GM15510 (cell line): Measurements from ENCODE around the gene RGL1.

ENCODE experiments used
- POLR2A ChIP-seq: IDR thresholded peaks from 3 replicates; pipeline ENCODE4 v1.6.1; 2011; ENCODE audit warnings: borderline replicate concordance; ENCODE audit not compliant: insufficient read length; ENCODE audit errors: extremely low read depth

Gene RGL1

DNA sequence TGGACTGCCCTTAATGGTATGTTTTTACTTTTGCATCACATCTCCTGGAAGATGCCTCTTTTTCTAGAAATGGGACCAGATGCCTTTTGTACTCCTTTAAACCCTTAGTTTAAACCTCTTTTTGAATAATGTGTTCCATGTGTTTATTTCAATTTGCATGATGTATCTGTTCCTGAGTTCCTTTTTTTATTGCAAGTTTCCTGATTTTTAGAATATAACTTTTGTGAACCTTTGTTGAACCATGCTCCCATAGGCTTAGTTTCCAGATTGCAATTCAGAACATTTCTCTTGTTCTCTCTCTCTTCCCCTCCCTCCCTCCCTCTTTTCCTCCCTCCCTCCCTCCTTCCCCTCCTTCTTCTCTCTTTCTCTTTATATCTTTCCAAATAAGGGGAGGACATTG, 81.9 kb downstream of the RGL1 start:
- no peak for TF ChIP-seq POLR2A

GRCh38 chr1:183887826-183888819, 83.2 kb downstream of the RGL1 start:
- TF ChIP-seq POLR2A: no peak

DNA sequence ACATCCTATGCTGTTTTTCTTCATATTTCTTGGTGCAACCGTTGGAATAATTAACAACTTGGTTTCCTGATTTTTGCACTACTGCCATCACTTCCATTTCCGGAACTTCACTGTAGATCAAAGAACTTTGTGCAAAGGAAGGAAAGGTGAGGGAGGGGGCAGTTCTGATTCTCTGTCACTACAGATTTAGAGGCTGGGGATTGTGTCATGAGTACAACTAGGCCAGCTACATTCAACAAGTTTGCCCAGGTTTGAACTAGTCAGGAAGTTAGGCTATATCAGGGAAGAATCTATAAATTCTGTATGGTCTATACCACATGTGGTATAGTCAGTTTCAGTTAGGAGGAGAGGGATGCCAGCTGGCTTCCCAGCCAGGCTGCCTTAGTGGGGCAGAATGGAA, 84.2 kb downstream of the RGL1 start:
- no peak for TF ChIP-seq POLR2A

DNA sequence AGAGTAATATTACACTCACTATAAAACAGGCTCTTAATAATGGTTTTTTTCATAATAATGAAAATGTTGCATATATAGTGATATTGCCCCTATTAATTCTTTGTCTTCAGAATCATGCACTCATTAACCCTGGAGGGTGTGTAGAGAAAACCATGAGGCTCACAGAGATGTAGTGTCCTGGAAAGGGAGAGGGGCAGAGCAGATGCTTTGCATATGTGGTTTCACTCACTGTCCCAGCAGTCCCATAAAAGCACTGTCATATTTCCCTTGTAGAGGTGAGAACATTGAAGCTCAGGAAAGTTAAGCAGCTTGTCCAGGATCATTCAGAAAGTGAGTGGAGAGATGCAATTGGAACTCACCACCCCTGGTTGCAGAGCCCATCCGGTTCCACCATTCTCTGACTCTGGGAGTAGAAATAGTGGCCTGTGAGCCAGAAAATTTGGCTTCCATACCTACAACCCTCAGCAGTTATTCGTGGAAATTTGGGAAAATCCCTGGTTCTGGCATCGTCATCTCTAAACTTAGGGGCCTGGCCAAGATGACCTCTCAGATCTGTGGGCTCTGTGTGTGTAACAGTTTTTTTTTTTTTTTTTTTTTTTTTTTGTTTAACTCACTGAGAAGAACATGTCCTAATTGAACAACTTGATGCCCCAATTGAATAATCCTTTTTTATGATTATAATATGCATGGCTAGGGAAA, 86.4 kb downstream of the RGL1 start:
- no peak for TF ChIP-seq POLR2A

GRCh38 chr1:183892351-183892793, 87.5 kb downstream of the RGL1 start:
- no peak for TF ChIP-seq POLR2A

- no peak for TF ChIP-seq POLR2A
These were observed 88.8 kb downstream of the RGL1 start for GRCh38 chr1:183893561-183894289.

- TF ChIP-seq POLR2A: no peak
These were observed 89.3 kb downstream of the RGL1 start for GRCh38 chr1:183894290-183894565.

DNA sequence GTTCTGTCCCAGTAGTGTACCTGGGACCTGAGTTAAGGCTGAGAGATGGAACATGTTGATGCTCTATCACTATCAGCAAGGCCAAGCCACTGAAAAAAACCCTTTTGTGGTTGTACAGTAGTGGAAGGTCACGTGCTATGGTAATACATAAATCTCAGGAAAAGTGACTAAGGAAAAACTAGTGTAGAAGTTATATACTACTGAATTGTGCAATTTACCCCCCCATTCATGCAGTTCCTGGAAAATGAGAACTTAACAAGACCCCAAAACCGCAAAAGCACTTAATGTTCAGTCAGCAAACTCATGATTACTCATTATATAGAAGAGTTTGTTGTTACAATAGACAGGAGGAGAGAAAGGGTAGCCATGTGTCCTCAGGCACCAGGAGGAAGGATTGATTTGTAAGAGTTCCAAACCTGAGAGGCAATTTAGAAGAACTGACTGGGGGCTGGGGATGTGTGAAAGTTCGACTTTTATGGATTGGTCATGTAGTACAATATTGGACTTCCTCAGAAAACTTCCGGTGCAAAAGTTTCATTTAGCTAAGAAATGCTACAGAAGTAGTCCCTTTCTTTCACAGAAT, 91.6 kb downstream of the RGL1 start:
- no peak for TF ChIP-seq POLR2A

- no peak for TF ChIP-seq POLR2A
These were observed 93.1 kb downstream of the RGL1 start for GRCh38 chr1:183898001-183898396.

DNA sequence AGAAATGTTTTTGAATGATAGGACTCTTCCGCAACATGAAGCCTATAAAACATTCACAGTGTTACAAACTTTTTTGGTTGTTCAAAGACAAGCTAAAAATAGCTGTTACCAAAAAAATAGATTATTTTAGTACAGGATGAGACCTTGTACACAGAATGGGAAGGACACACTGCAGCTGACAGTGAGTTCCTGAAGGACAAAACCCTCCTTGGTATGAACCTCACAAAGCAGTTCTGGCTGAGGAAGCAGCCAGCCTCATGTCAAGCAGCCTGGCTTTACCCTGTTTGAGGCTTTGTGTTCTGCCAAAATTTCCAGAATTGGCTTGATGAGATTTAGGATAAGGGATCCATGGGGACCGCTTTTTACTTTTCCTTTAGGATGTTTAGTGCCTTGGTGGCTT, 93.7 kb downstream of the RGL1 start:
- TF ChIP-seq POLR2A: no peak

DNA sequence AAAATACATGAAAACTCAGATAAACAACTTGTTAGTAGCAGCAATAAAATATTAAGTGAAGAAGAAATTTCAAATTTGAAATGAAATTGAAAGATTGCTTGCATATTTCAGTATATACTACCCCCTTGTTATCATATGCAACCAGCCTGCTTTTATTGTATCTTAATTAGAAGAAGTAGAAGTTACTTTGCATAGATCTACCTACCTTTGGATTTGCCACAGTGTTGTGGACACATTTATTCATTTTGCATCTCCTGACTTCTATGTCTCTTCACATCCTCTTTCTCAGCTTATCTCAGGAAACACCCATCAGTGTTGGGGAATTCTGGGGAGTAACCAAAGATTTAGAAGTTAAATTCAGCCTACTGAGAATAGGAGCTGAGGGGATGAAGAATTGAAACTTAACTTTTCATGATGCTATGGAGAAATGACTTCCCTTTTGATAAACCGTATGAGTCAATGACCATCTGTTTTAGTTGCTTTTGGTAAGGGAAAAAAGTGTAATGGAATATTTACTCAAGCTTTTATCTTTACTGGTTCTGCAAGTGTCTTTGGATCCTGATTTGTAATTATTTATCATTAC, 96.9 kb downstream of the RGL1 start:
- TF ChIP-seq POLR2A: no peak

GRCh38 chr1:183903101-183903500, 98.2 kb downstream of the RGL1 start:
- TF ChIP-seq POLR2A: no peak

GRCh38 chr1:183905508-183906113, 100.7 kb downstream of the RGL1 start:
- no peak for TF ChIP-seq POLR2A

DNA sequence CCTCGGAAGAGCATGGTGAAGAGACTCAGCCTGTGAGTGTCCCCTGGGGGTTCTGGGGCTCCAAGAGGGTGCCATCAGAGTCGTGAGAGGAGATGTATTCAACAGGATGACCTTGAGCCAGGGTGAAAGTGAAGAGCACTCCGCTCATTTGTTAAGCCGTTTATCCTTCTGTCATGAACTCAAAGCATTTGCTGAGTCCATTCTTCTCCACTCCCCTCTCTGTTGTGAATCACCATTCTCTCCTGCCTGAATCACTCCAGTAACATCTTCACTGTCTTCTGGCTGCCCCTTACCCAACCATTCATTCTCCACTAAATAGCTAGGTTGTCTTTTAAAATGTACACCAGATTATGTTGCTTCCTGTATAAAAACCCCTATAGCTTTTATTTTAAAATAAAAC, 102.2 kb downstream of the RGL1 start:
- no peak for TF ChIP-seq POLR2A
